A549 (cell line): ENCODE measurements around the gene SHISA3. TPM values are rescaled to one million over a fixed set of nuclear protein-coding genes. Genes with fewer than 3 reads are reported as not detected.

Experiments
- ATAC-seq, 2 experiments: fragments of 200-7000 bp in 1 of 2; fragments of >200 bp in 1 of 2; cut with Nextera tagmentation in 1 of 2; cut with Tn5 transposase in 1 of 2; 3 replicates each; pipeline versions ENCODE4 v1.8.0 to v1.9.1; 2018 to 2020; ENCODE audit warnings: mild to moderate bottlenecking in 1 of 2, moderate library complexity in 1 of 2
- CTCF ChIA-PET: fragments of 300-600 bp; sonication (Branson Sonifier 250); formaldehyde crosslinking; extraction: SDS; loops from one replicate; lab custom pipeline; 2021; ENCODE audit warnings: antibody characterized with exemption, inconsistent platforms; lab: Yijun Ruan, JAX
- POLR2A ChIA-PET: fragments of 350-600 bp; formaldehyde crosslinking; extraction: SDS; loops from one replicate; lab custom pipeline; 2021; ENCODE audit warnings: antibody characterized with exemption, inconsistent platforms; lab: Yijun Ruan, JAX
- DNase-seq, 2 experiments: peaks; one replicate each; pipeline versions ENCODE4 v3.0.0 to v3.0.0-alpha.2; 2011 to 2016; ENCODE audit warnings: low read depth in 1 of 2, low spot score in 1 of 2
- FAIRE-seq: peaks from 2 replicates; lab custom pipeline; 2011; peaks lifted over from hg19 to GRCh38; lab: Jason Lieb, UNC
- H3K27ac ChIP-seq, 2 experiments: fragments of >200 bp; sonication (Bioruptor Twin); formaldehyde crosslinking; 3 replicates each; pipeline ENCODE4 v1.5.1; 2016 to 2017
- H3K4me1 ChIP-seq: fragments of >200 bp; sonication (Bioruptor Twin); formaldehyde crosslinking; 3 replicates; pipeline ENCODE4 v1.6.1; 2016
- H3K4me2 ChIP-seq: fragments of >200 bp; sonication (Bioruptor Twin); formaldehyde crosslinking; 3 replicates; pipeline ENCODE4 v1.6.1; 2016
- H3K4me3 ChIP-seq: fragments of >200 bp; sonication (Bioruptor Twin); formaldehyde crosslinking; 3 replicates; pipeline ENCODE4 v1.5.1; 2016
- H3K9me3 ChIP-seq: fragments of >200 bp; sonication (Bioruptor Twin); formaldehyde crosslinking; 3 replicates; pipeline ENCODE4 v1.6.1; 2016
- ATOH8 ChIP-seq: fragments of 250-450 bp; sonication (Bioruptor Pico); IDR thresholded peaks from 2 replicates; pipeline ENCODE4 v1.5.0; 2020; ENCODE audit warnings: low read depth, mild to moderate bottlenecking, moderate library complexity
- CBX8 ChIP-seq: fragments of 200-600 bp; sonication (generic); IDR thresholded peaks from 2 replicates; pipeline ENCODE4 v1.6.1; 2016
- ELK1 ChIP-seq: fragments of 150-350 bp; IDR thresholded peaks from 2 replicates; pipeline ENCODE4 v1.6.1; 2014; ENCODE audit warnings: low read depth, mild to moderate bottlenecking, low read length
- FOSB ChIP-seq: fragments of 250-450 bp; sonication (Bioruptor Pico); IDR thresholded peaks from 2 replicates; pipeline ENCODE4 v1.5.0; 2020; ENCODE audit warnings: mild to moderate bottlenecking, moderate library complexity
- GATA3 ChIP-seq: IDR thresholded peaks from 2 replicates; pipeline ENCODE4 v1.6.1; 2012; ENCODE audit warnings: borderline replicate concordance
- HDAC2 ChIP-seq: fragments of 200-600 bp; sonication (generic); IDR thresholded peaks from 2 replicates; pipeline ENCODE4 v1.6.1; 2016
- HEYL ChIP-seq: fragments of 250-450 bp; sonication (Bioruptor Pico); IDR thresholded peaks from 2 replicates; pipeline ENCODE4 v1.8.0; 2021; ENCODE audit warnings: mild to moderate bottlenecking, moderate library complexity
- HOXB5 ChIP-seq: fragments of 250-450 bp; sonication (Bioruptor Pico); IDR thresholded peaks from 2 replicates; pipeline ENCODE4 v1.5.0; 2020; ENCODE audit warnings: mild to moderate bottlenecking, moderate library complexity
- JUN ChIP-seq, 2 experiments: fragments of >200 bp; sonication (Bioruptor Twin); formaldehyde crosslinking; IDR thresholded peaks; 2 replicates in 1 of 2; 3 replicates in 1 of 2; pipeline ENCODE4 v1.6.1; 2016 to 2017
- JUNB ChIP-seq: fragments of >200 bp; sonication (Bioruptor Twin); formaldehyde crosslinking; IDR thresholded peaks from 2 replicates; pipeline ENCODE4 v1.6.1; 2016
- KDM1A ChIP-seq: fragments of 200-600 bp; sonication (generic); IDR thresholded peaks from 2 replicates; pipeline ENCODE4 v1.6.1; 2016; ENCODE audit warnings: low read depth, mild to moderate bottlenecking
- MYC ChIP-seq: IDR thresholded peaks from 2 replicates; pipeline ENCODE4 v1.6.1; 2012; ENCODE audit warnings: mild to moderate bottlenecking, inconsistent platforms, low read length, improper control_type of control experiment, borderline replicate concordance
- POLR2AphosphoS2 ChIP-seq: conservative IDR thresholded peaks from 2 replicates; pipeline ENCODE4 v1.6.1; 2012; ENCODE audit warnings: low read length, improper control_type of control experiment, inconsistent platforms
- REST ChIP-seq: fragments of 200-600 bp; sonication (generic); IDR thresholded peaks from 2 replicates; pipeline ENCODE4 v1.6.1; 2016; ENCODE audit warnings: antibody characterized with exemption, mild to moderate bottlenecking, moderate library complexity
- ZFP36 ChIP-seq: fragments of 450-650 bp; IDR thresholded peaks from 2 replicates; pipeline ENCODE4 v1.6.1; 2014; ENCODE audit warnings: borderline replicate concordance; ENCODE audit not compliant: partially characterized antibody
- ZSCAN20 ChIP-seq: fragments of 250-450 bp; sonication (Bioruptor Pico); IDR thresholded peaks from 2 replicates; pipeline ENCODE4 v1.8.0; 2022; ENCODE audit warnings: mild to moderate bottlenecking, moderate library complexity
- WGBS: methylation state at CpG from one replicate; pipeline ENCODE4 v1.1.6; 2017; ENCODE audit errors: missing lambda C conversion rate; 5-methylcytosine and 5-hydroxymethylcytosine counted together
- polyA plus RNA-seq, 4 experiments: library from polyadenylated mRNA; depleted of rRNA in 3 of 4; stranded (reverse); fragments of >200 nt; fragmentation: RNase III in 1 of 4; extraction: RNeasy Plus Mini Kit Qiagen cat#74134 plus additional on column Dnase treatment in 1 of 4; gene quantifications; 2 replicates in 3 of 4; 3 replicates in 1 of 4; pipeline ENCODE4 v1.2.3, GENCODE V29; 2011 to 2017
- TF ChIP-seq, protein P1 (sequence below): IDR thresholded peaks from 2 replicates; pipeline ENCODE4 v1.6.1; 2012
- TF ChIP-seq, protein P2 (sequence below): IDR thresholded peaks from 2 replicates; pipeline ENCODE4 v1.6.1; 2012; ENCODE audit warnings: low read depth, borderline replicate concordance

Gene SHISA3
- polyA plus RNA-seq, 2 of the 4 experiments (the other 2 are of a cell fraction): not detected

GRCh38 chr4:42397635-42398170, 415 bp downstream of the SHISA3 start:
- DNase-seq (no peak), FAIRE-seq (no peak), ATAC-seq (peak; percentile 64 to 68; a peak in 5 of 6 replicates)
- ChIA-PET POLR2A (no interaction called here), CTCF (interaction anchor here (0.6 kb wide), 1 partner anchor 20 kb away, joined by 3 read pairs; no protein-coding TSS in a partner anchor)
- Histone ChIP-seq H3K27ac (no peak overlapping the region), H3K4me1 (no peaks in the 10 kb centered on the region), H3K4me3 (peak overlapping the region; percentile 34), H3K4me2 (peak overlapping the region; percentile 81), H3K9me3 (no peaks in the 10 kb centered on the region)
- TF ChIP-seq ATOH8: no peak
- TF ChIP-seq HDAC2: 0 out of 2 replicates have a peak, but pooled peaks have one; percentile 24
- no CpG with 5 or more reads among the region's 52 CpGs for WGBS

DNA sequence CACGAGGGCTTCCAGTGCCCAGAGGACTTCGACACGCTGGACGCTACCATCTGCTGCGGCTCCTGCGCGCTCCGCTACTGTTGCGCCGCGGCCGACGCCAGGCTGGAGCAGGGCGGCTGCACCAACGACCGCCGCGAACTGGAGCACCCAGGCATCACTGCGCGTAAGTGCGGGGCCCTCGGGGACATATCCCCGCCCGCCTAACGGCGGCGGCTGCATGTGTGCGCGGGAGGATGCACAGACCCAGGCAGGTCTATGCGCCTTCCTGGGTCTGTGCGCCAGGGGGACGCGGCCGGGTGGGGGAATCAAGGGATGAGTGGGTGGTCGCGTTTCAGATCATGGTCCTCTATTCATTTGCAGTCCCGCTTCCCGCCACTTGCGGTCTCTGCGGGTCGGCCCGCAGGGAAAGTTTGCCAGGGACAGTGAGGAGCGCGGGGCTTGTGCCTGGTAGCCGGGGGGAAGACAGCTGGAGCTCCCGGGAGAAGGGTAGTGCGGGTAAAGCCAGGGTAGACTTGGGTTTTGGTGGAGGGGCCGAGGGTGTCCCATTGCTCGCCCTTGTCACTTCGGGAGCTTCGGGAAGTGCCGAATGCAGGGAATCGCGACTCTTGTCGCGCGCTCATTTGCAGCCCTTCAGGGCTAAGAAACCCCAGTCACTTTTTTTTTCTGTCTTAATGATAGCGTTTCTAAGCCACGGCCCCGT, 1.0 kb downstream of the SHISA3 start:
- ATAC-seq (peak; percentile 27 to 68; a peak in 5 of 6 replicates), FAIRE-seq (no peak), DNase-seq (no peak)
- Histone ChIP-seq H3K9me3 (no peaks in the 10 kb centered on the region), H3K4me1 (no peaks in the 10 kb centered on the region), H3K27ac (no peak overlapping the region), H3K4me3 (peak overlapping the region; percentile 34; the same call in 2 of the 3 replicates), H3K4me2 (peak overlapping the region; percentile 81)
- POLR2A ChIA-PET: no interaction called here
- no peak for TF ChIP-seq REST
- no peak for TF ChIP-seq KDM1A
- no peak for TF ChIP-seq GATA3
- TF ChIP-seq ZFP36: no peak
- TF ChIP-seq, protein P1, sequence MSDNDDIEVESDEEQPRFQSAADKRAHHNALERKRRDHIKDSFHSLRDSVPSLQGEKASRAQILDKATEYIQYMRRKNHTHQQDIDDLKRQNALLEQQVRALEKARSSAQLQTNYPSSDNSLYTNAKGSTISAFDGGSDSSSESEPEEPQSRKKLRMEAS: no peak
- TF ChIP-seq JUN (IDR thresholded peaks at IDR 0.05): no peak
- TF ChIP-seq FOSB (CRISPR knock-in tag): no peak
- no peak for TF ChIP-seq ZSCAN20
- 11% methylated on average over 27 of the region's 60 CpGs for WGBS
- CTCF ChIA-PET: interaction anchor here (0.6 kb wide), 1 partner anchor 19 kb away, joined by 3 read pairs; no protein-coding TSS in a partner anchor

DNA sequence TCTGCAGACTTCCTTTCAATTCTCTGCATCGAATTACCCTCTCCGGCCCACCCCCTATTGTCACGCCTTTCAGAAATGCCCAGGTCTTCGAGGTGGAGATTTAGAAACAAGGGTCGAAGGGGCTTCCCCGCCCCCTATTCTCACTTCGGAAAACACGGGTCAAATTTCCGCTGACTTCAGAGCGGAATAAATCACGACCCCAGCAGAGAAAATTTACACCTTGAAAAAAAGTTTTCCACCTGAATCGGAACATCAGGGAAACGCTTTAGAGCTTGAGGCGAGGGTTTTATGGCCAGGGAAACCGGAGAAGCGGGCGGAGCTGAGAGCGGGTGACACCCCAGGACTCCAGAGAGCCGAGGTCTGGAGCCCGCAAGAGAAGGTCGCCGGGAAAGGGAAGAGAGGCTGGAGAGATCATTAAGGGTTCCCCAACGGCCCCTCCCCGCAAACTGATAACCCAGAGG, 1.6 kb downstream of the SHISA3 start:
- ATAC-seq (no peak), DNase-seq (no peak), FAIRE-seq (no peak)
- ChIA-PET CTCF (no interaction called here), POLR2A (no interaction called here)
- WGBS: 31% methylated on average over 24 of the region's 24 CpGs
- Histone ChIP-seq H3K4me1 (no peaks in the 10 kb centered on the region), H3K4me3 (no peak overlapping the region), H3K4me2 (no peak overlapping the region), H3K9me3 (no peaks in the 10 kb centered on the region), H3K27ac (no peak overlapping the region)
- TF ChIP-seq ZFP36 (no peak), REST (no peak), CBX8 (no peak), POLR2AphosphoS2 (no peak), GATA3 (no peak), KDM1A (no peak), JUNB (no peak), ELK1 (no peak), HOXB5 (CRISPR knock-in tag) (no peak), MYC (no peak), HEYL (CRISPR knock-in tag) (no peak), ZSCAN20 (no peak)
- TF ChIP-seq, protein P2, sequence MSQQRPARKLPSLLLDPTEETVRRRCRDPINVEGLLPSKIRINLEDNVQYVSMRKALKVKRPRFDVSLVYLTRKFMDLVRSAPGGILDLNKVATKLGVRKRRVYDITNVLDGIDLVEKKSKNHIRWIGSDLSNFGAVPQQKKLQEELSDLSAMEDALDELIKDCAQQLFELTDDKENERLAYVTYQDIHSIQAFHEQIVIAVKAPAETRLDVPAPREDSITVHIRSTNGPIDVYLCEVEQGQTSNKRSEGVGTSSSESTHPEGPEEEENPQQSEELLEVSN: no peak
